OCI-LY7 (cell line): ENCODE data around the gene HYAL1. TPM values are rescaled to one million over a fixed set of nuclear protein-coding genes. Genes with fewer than 3 reads are reported as not detected.
"Not testable (repeated sequence)": the region's sequence is repeated elsewhere in the genome, so short reads cannot be mapped to it uniquely, and the experiment has no call there.

Experiments
- BruUV-seq: library from RNA; stranded (reverse); fragments of 400-500 nt; replicated peaks from 2 replicates; lab custom pipeline; 2021; lab: Mats Ljungman, UMichigan
- CTCF ChIA-PET: fragments of 300-600 bp; sonication (Branson Sonifier 250); formaldehyde crosslinking; loops from one replicate; lab custom pipeline; 2022; ENCODE audit warnings: antibody characterized with exemption; ENCODE audit not compliant: unreplicated experiment; lab: Charles Lee
- POLR2A ChIA-PET: fragments of 300-600 bp; sonication (Branson Sonifier 250); formaldehyde crosslinking; loops from one replicate; lab custom pipeline; 2022; ENCODE audit warnings: antibody characterized with exemption; lab: Charles Lee
- DNase-seq: peaks from one replicate; pipeline ENCODE4 v3.0.0-alpha.2; 2015; ENCODE audit warnings: low spot score
- H2AFZ ChIP-seq: fragments of 200-600 bp; sonication (generic), shearing (Covaris generic); 2 replicates; pipeline ENCODE4 v1.6.1; 2014; ENCODE audit warnings: mild to moderate bottlenecking, antibody characterized with exemption, low read length, moderate library complexity
- H3K27ac ChIP-seq: fragments of 200-600 bp; sonication (generic); 2 replicates; pipeline ENCODE4 v1.5.1; 2014; ENCODE audit warnings: mixed run types, low read depth, mild to moderate bottlenecking, moderate library complexity, low read length, inconsistent platforms; ENCODE audit not compliant: poor library complexity, severe bottlenecking
- H3K36me3 ChIP-seq: fragments of 200-600 bp; sonication (generic); 2 replicates; pipeline ENCODE4 v1.6.1; 2014; ENCODE audit warnings: mild to moderate bottlenecking, antibody characterized with exemption, low read length, moderate library complexity, mixed read lengths; ENCODE audit not compliant: insufficient read depth
- H3K4me1 ChIP-seq: fragments of 200-600 bp; sonication (generic); 2 replicates; pipeline ENCODE4 v1.5.1; 2014; ENCODE audit warnings: mild to moderate bottlenecking, low read length; ENCODE audit not compliant: insufficient read depth, poor library complexity, severe bottlenecking
- H3K4me2 ChIP-seq: fragments of 200-600 bp; sonication (generic); 2 replicates; pipeline ENCODE4 v1.6.1; 2014; ENCODE audit warnings: mild to moderate bottlenecking, low read length
- H3K4me3 ChIP-seq: fragments of 200-600 bp; sonication (generic); 2 replicates; pipeline ENCODE4 v1.5.1; 2014; ENCODE audit warnings: mild to moderate bottlenecking, low read depth, low read length; ENCODE audit not compliant: poor library complexity, severe bottlenecking
- H3K79me2 ChIP-seq: fragments of 200-600 bp; sonication (generic); 2 replicates; pipeline ENCODE4 v1.6.1; 2016; ENCODE audit warnings: low read depth, mild to moderate bottlenecking, low read length, moderate library complexity, mixed read lengths; ENCODE audit not compliant: insufficient read depth
- H3K9me2 ChIP-seq: fragments of 200-600 bp; sonication (generic); 2 replicates; pipeline ENCODE4 v1.6.1; 2016; ENCODE audit warnings: mild to moderate bottlenecking, low read length, mixed read lengths; ENCODE audit not compliant: insufficient read depth
- H3K9me3 ChIP-seq: fragments of 200-600 bp; sonication (generic); 2 replicates; pipeline ENCODE4 v1.6.1; 2014; ENCODE audit warnings: mild to moderate bottlenecking, mixed run types, low read length, mixed read lengths
- H4K20me1 ChIP-seq: fragments of 200-600 bp; sonication (generic); 2 replicates; pipeline ENCODE4 v1.6.1; 2014; ENCODE audit warnings: mild to moderate bottlenecking, antibody characterized with exemption, low read length, moderate library complexity, mixed read lengths; ENCODE audit not compliant: insufficient read depth
- CTCF ChIP-seq: fragments of 200-600 bp; sonication (generic); conservative IDR thresholded peaks from 2 replicates; pipeline ENCODE4 v1.5.1; 2014; ENCODE audit warnings: mild to moderate bottlenecking, antibody characterized with exemption, low read length, moderate library complexity, mixed read lengths
- EZH2phosphoT487 ChIP-seq: fragments of 200-600 bp; sonication (generic); IDR thresholded peaks from 2 replicates; pipeline ENCODE4 v1.6.1; 2018; ENCODE audit warnings: low read depth, borderline replicate concordance, mild to moderate bottlenecking, mixed run types, antibody characterized with exemption, low read length, moderate library complexity, mixed read lengths
- intact Hi-C: fragments of 100-400 bp; cut with micrococcal nuclease; formaldehyde crosslinking; loops from one replicate; pipeline ENCODE4 v1.10.0; 2022; ENCODE audit not compliant: unreplicated experiment
- total RNA-seq, 2 experiments: library from RNA; depleted of rRNA in 1 of 2; stranded (reverse); fragments of >200 nt in 1 of 2; shearing (Covaris generic) in 1 of 2; gene quantifications; 2 replicates each; pipeline ENCODE4 v1.2.3, GENCODE V29; 2014 to 2022

The HYAL1 gene
- total RNA-seq, 2 experiments from 2014 or later = 0.36 to 0.85 TPM

- Histone ChIP-seq H3K4me1 (peaks cover 4% of the 10 kb centered on the region), H3K36me3 (peaks cover 11% of the 10 kb centered on the region; the same call in 1 of the 2 replicates), H3K9me2 (no peaks in the 10 kb centered on the region), H3K79me2 (no peaks in the 10 kb centered on the region), H3K4me3 (no peak overlapping the region), H3K9me3 (no peaks in the 10 kb centered on the region), H3K27ac (no peak overlapping the region), H3K4me2 (no peak overlapping the region), H4K20me1 (no peaks in the 10 kb centered on the region), H2AFZ (no peak overlapping the region)
- no peak for TF ChIP-seq EZH2phosphoT487
- no peak for TF ChIP-seq CTCF
- POLR2A ChIA-PET = interaction anchor here (0.5 to 1.2 kb wide), 3 partner anchors 17 to 83 kb away, joined by 3 to 6 read pairs (median 4); no protein-coding TSS in a partner anchor
- intact Hi-C loops = no loop called here
- CTCF ChIA-PET = no interaction called here
- no TSS peak for BruUV-seq
- no peak for DNase-seq
Observed at GRCh38 chr3:50263478-50264382, 39.6 kb downstream of the HYAL1 start.

GRCh38 chr3:50262778-50263177 is 40.6 kb downstream of the HYAL1 start:
- Histone ChIP-seq H3K79me2 (no peaks in the 10 kb centered on the region), H3K4me3 (no peak overlapping the region), H3K9me2 (no peaks in the 10 kb centered on the region), H2AFZ (no peak overlapping the region), H3K4me1 (peaks cover 4% of the 10 kb centered on the region), H3K4me2 (no peak overlapping the region), H3K27ac (no peak overlapping the region), H4K20me1 (no peaks in the 10 kb centered on the region), H3K9me3 (no peaks in the 10 kb centered on the region), H3K36me3 (peaks cover 20% of the 10 kb centered on the region)
- no peak for DNase-seq
- POLR2A ChIA-PET = interaction anchor here (0.5 kb wide), 1 partner anchor 42 kb away, joined by 3 read pairs; no protein-coding TSS in a partner anchor
- CTCF ChIA-PET = no interaction called here
- BruUV-seq = no TSS peak
- intact Hi-C loops = no loop called here
- TF ChIP-seq CTCF (no peak), EZH2phosphoT487 (no peak)

GRCh38 chr3:50262200-50262599 is 41.2 kb downstream of the HYAL1 start:
- H3K79me2 ChIP-seq, intact Hi-C loops, DNase-seq, H2AFZ ChIP-seq, H3K9me3 ChIP-seq, BruUV-seq, POLR2A ChIA-PET, H3K27ac ChIP-seq, H3K4me1 ChIP-seq, H3K9me2 ChIP-seq, H3K4me2 ChIP-seq, CTCF ChIA-PET, H4K20me1 ChIP-seq, H3K4me3 ChIP-seq: not testable (repeated sequence)
- peaks cover 26% of the 10 kb centered on the region for H3K36me3 ChIP-seq
